Activated naive CD8-positive, alpha-beta T cell (primary cell): Measurements from ENCODE around the gene SSTR1.

ENCODE experiments used
- H3K27ac Mint-ChIP-seq: one replicate; pipeline ENCODE4 v1.8.0; 2021; ENCODE audit warnings: mixed read lengths
- H3K27me3 Mint-ChIP-seq: one replicate; pipeline ENCODE4 v1.8.0; 2021; ENCODE audit warnings: mixed read lengths
- H3K36me3 Mint-ChIP-seq: one replicate; pipeline ENCODE4 v1.8.0; 2021; ENCODE audit warnings: mixed read lengths
- H3K4me1 Mint-ChIP-seq: one replicate; pipeline ENCODE4 v1.8.0; 2021; ENCODE audit warnings: low read depth, mixed read lengths
- H3K4me3 Mint-ChIP-seq: one replicate; pipeline ENCODE4 v1.8.0; 2021; ENCODE audit warnings: mild to moderate bottlenecking, mixed read lengths
- H3K9me3 Mint-ChIP-seq: one replicate; pipeline ENCODE4 v1.8.0; 2021; ENCODE audit warnings: low read depth, mixed read lengths

SSTR1 gene

GRCh38 chr14:38197784-38198335 lies 9.8 kb upstream of the SSTR1 start:
- Mint-ChIP-seq H3K36me3 (no peaks in the 10 kb centered on the region), H3K27me3 (no peaks in the 10 kb centered on the region), H3K4me3 (no peak overlapping the region), H3K27ac (no peak overlapping the region), H3K4me1 (peaks cover 5% of the 10 kb centered on the region), H3K9me3 (no peaks in the 10 kb centered on the region)

DNA sequence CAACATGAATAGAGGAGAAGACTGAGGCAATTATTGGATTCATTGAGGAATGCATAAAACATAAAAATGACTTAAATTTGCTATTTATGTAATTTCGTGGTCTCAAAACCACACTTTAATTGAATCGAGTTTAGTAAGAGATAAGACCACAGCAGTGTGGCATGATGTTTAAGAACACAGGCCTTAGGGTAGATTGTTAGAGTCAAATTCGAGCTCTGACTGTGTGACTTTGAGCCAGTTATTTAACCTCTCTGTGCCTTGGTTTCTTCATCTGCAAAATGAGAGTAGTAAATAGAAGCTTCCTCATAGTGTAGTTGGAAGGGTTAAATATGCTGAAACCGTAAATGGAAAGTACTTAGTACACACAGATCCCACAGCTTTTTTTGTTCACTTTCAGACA lies 9.3 kb upstream of the SSTR1 start:
- no peaks in the 10 kb centered on the region for H3K27me3 Mint-ChIP-seq
- no peak overlapping the region for H3K27ac Mint-ChIP-seq
- H3K9me3 Mint-ChIP-seq: no peaks in the 10 kb centered on the region
- H3K4me3 Mint-ChIP-seq: no peak overlapping the region
- peaks cover 5% of the 10 kb centered on the region for H3K4me1 Mint-ChIP-seq
- H3K36me3 Mint-ChIP-seq: no peaks in the 10 kb centered on the region

GRCh38 chr14:38199076-38199475 lies 8.6 kb upstream of the SSTR1 start:
- Mint-ChIP-seq H3K4me1 (peaks cover 5% of the 10 kb centered on the region), H3K4me3 (no peak overlapping the region), H3K36me3 (no peaks in the 10 kb centered on the region), H3K27ac (no peak overlapping the region), H3K9me3 (no peaks in the 10 kb centered on the region), H3K27me3 (no peaks in the 10 kb centered on the region)

GRCh38 chr14:38199739-38200138 lies 8.0 kb upstream of the SSTR1 start:
- no peaks in the 10 kb centered on the region for H3K27me3 Mint-ChIP-seq
- no peaks in the 10 kb centered on the region for H3K9me3 Mint-ChIP-seq
- H3K4me1 Mint-ChIP-seq: peaks cover 5% of the 10 kb centered on the region
- H3K4me3 Mint-ChIP-seq: no peak overlapping the region
- H3K36me3 Mint-ChIP-seq: no peaks in the 10 kb centered on the region
- no peak overlapping the region for H3K27ac Mint-ChIP-seq

DNA sequence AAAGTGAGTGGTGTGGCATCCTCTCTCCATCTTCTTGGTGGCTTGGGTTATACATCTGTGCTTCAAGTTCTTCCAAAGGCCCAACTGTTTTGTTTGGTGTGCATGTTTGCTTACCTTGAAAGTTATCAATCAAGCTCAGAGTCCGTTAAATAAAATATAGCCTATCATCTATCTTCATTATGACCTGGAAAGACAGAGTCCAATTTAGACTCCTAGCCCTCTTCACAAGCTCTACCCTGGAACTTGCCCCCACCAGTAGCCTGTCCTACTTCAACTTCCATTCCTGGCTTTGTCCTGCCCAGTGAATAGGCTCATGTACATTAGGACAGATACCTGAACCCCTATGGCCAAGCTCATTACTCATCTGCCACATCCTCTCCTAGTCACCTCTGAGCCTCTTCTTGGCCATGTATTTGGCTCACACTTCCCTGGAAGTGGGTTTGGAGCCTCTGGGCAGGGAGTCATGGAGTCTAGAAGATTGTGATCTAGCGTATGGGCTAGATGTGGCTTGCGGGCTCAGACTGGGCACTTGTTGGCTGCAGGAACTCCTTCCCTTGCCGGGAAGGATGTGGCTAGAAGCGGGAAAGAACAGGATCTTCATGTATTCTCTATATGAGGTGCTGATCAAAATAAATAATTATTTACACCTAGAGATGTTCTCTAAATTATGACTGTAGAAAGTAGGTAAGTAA lies 6.4 kb upstream of the SSTR1 start:
- no peak overlapping the region for H3K27ac Mint-ChIP-seq
- H3K4me3 Mint-ChIP-seq: no peak overlapping the region
- peaks cover 3% of the 10 kb centered on the region for H3K27me3 Mint-ChIP-seq
- H3K4me1 Mint-ChIP-seq: peaks cover 5% of the 10 kb centered on the region
- H3K36me3 Mint-ChIP-seq: peaks cover 3% of the 10 kb centered on the region
- no peaks in the 10 kb centered on the region for H3K9me3 Mint-ChIP-seq

DNA sequence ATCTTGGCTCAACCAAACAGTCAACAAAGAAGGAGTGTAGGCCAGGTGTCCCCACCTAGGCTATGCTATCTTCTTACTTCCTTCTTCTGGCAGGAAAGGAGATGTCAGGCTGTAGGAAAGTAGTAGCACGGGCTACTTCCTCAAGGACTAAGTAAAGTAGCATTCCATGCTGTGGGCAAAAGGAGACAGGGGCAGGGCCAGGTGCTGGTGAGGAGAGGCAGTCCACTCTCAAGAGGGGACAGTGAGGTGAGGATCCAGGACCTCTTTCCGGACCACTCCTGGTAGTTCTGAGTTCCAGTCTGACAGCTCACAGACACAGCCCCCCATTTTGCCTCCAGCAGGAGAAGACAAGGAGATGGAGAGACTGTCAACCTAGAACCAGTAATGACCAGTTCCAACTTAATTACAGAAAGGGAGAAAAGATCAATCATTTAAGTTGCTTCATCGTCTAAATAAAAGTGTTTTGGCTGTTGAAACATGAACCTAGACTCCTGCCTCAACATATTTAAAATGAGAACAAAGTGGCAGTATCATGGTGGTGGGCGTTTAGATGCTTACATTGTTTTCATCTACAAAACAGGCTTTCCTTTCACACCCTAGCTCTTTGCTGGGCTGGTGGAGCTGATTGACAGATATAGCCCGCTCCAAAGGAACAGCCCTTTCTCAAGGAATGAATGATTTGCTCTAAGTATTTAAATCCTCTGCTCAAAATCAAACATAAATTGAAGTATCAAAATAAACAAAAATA lies 5.1 kb upstream of the SSTR1 start:
- no peak overlapping the region for H3K4me3 Mint-ChIP-seq
- H3K27ac Mint-ChIP-seq: no peak overlapping the region
- peaks cover 13% of the 10 kb centered on the region for H3K27me3 Mint-ChIP-seq
- H3K9me3 Mint-ChIP-seq: no peaks in the 10 kb centered on the region
- peaks cover 5% of the 10 kb centered on the region for H3K36me3 Mint-ChIP-seq
- no peaks in the 10 kb centered on the region for H3K4me1 Mint-ChIP-seq

DNA sequence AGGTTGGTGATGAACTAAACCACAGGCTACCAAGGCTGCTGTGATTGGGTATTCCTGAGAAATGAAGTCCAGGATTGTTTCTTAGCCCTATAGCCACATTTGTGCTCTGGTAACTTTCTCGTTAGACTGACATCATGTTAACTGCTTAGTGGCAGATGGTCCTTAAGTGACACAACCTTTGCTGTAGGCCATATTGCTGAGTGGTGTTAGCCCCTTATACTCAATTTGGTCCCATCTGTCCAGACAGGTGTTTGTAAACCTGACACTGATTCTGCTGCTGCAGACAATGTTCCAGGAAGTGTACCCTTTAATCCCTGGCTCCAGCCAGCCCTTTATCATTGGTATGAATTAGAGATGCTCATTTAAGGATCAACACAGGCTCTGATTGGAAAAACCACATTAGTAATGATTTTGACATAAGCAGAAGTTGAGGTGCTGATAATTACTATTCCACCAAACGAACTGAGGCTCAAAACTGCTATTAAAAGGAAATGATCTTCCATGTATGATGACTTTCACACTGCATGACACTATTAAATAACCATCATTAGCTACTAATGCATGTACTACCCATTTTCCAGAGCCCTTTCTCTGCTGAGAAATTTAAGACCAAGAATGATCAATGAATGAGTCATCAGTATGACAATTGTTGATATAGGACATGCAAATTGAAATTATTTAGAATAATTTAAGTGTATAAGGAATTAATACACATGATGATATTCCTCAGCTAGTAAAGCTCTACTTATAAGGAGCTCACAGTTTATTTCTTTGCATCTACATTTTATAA lies 3.6 kb upstream of the SSTR1 start:
- Mint-ChIP-seq H3K27me3 (peaks cover 21% of the 10 kb centered on the region), H3K4me1 (peaks cover 10% of the 10 kb centered on the region), H3K36me3 (peaks cover 5% of the 10 kb centered on the region), H3K9me3 (no peaks in the 10 kb centered on the region), H3K27ac (no peak overlapping the region), H3K4me3 (no peak overlapping the region)

GRCh38 chr14:38204719-38205115 lies 3.0 kb upstream of the SSTR1 start:
- peaks cover 24% of the 10 kb centered on the region for H3K27me3 Mint-ChIP-seq
- H3K4me3 Mint-ChIP-seq: no peak overlapping the region

DNA sequence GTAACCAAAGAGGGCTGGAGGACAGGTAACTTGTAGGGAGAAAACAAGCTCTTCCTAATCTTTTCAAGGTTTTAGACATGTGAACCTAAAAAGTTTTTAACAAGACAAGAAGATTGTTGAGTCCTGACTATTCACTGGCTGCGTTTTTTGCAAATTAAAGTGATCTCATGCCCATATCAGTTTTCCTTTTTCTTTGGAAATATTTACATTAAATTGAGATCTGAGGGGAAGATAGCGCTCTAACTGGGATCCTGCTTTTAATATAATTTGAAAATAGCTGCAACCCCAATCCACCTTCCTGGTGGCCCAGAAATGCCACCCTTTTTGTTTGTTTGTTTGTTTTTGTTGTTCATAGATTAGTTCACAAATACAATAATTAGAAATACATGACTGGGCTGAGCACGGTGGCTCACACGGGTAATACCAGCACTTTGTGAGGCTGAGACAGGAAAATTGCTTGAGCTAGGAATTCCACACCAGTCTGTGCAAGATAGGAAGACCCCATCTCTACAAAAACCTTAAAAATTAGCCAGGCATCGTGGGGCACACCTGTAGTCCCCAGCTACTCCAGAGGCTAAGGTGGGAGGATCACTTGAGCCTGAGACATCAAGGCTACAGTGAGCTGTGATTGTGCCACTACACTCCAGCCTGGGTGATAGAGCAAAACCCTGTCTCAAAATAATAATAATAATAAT lies 2.4 kb upstream of the SSTR1 start:
- Mint-ChIP-seq H3K9me3 (no peaks in the 10 kb centered on the region), H3K27me3 (peaks cover 27% of the 10 kb centered on the region), H3K4me1 (peaks cover 19% of the 10 kb centered on the region), H3K36me3 (peaks cover 5% of the 10 kb centered on the region), H3K4me3 (no peak overlapping the region), H3K27ac (no peak overlapping the region)

More at GRCh38 chr14:38204719-38205115, 3.0 kb upstream of the SSTR1 start:
- peaks cover 13% of the 10 kb centered on the region for H3K4me1 Mint-ChIP-seq
- no peak overlapping the region for H3K27ac Mint-ChIP-seq
- H3K9me3 Mint-ChIP-seq: no peaks in the 10 kb centered on the region
- peaks cover 5% of the 10 kb centered on the region for H3K36me3 Mint-ChIP-seq

- H3K36me3 Mint-ChIP-seq: peaks cover 5% of the 10 kb centered on the region
- no peak overlapping the region for H3K27ac Mint-ChIP-seq
- H3K4me3 Mint-ChIP-seq: no peak overlapping the region
- peaks cover 25% of the 10 kb centered on the region for H3K4me1 Mint-ChIP-seq
- H3K9me3 Mint-ChIP-seq: no peaks in the 10 kb centered on the region
- H3K27me3 Mint-ChIP-seq: peaks cover 31% of the 10 kb centered on the region
Observed at GRCh38 chr14:38205949-38206665, 1.6 kb upstream of the SSTR1 start.

DNA sequence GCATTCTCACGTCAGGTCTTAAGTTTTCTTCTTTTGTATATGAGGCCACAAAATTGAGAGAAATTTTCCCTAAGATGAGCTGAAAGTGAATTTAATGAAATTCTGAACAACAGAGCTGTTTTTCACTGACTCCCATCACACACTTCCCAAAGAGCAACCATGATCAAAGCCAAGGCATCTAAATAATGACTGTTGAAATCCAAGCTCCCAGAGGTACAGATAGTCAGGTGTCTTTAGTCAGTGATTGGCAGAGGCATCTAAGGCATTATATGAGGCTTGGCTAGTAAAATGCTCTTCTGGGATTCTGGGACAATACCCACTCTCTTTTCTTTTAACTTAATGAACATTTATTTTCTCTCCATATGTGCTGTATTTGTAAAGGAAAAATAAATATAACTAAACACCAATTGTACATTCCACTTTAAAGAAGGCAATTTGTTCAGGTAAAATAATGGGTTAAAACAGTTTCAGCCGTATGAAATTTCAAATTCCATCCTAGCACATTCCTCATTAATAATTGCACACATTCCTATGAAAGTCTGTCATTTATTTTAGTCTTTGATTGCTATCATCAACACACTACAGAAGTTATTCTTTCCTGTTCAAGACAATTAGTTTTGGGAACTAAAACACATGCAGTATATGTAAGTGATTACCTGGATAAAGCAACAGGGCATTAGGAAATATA lies 871 bp upstream of the SSTR1 start:
- Mint-ChIP-seq H3K9me3 (no peaks in the 10 kb centered on the region), H3K27me3 (peaks cover 32% of the 10 kb centered on the region), H3K4me1 (peaks cover 27% of the 10 kb centered on the region), H3K27ac (no peak overlapping the region), H3K36me3 (peaks cover 5% of the 10 kb centered on the region), H3K4me3 (no peak overlapping the region)

- Mint-ChIP-seq H3K27ac (no peak overlapping the region), H3K27me3 (peaks cover 34% of the 10 kb centered on the region), H3K36me3 (peaks cover 5% of the 10 kb centered on the region)
Observed at GRCh38 chr14:38207377-38207735, 348 bp upstream of the SSTR1 start.

GRCh38 chr14:38208618-38209562 lies 1.2 kb downstream of the SSTR1 start:
- no peak overlapping the region for H3K27ac Mint-ChIP-seq
- no peaks in the 10 kb centered on the region for H3K9me3 Mint-ChIP-seq
- H3K27me3 Mint-ChIP-seq: peaks cover 40% of the 10 kb centered on the region
- H3K36me3 Mint-ChIP-seq: peaks cover 5% of the 10 kb centered on the region
- peaks cover 28% of the 10 kb centered on the region for H3K4me1 Mint-ChIP-seq
- H3K4me3 Mint-ChIP-seq: peak overlapping the region; percentile 77

More at GRCh38 chr14:38207377-38207735, 348 bp upstream of the SSTR1 start:
- Mint-ChIP-seq H3K9me3 (no peaks in the 10 kb centered on the region), H3K4me1 (peaks cover 28% of the 10 kb centered on the region), H3K4me3 (no peak overlapping the region)
